ENCODE measurements around the gene TADA2A. TPM values are rescaled to one million over a fixed set of nuclear protein-coding genes. Genes with fewer than 3 reads are reported as not detected.

Gene TADA2A
- total RNA-seq, 1 experiment from 2014 or later: 24.6 TPM

GRCh38 chr17:37521821-37522220, 115.1 kb downstream of the TADA2A start:
- no peak overlapping the region for H3K27ac ChIP-seq (ENCODE audit: low read depth, low read length)
- no peak overlapping the region for H3K4me2 ChIP-seq (ENCODE audit: low read length)
- H3K36me3 ChIP-seq (ENCODE audit: control insufficient read depth in 1 of 2, insufficient read depth in 2 of 2, low read length in 2 of 2): peaks cover 11 to 15% of the 10 kb centered on the region in 2 experiments; a peak in 3 of 4 replicates
- RAD21 ChIA-PET (ENCODE audit: low non-redundant PET in 1 of 2, low total read pairs in 2 of 2, uncharacterized antibody in 2 of 2, unreplicated experiment in 2 of 2): interaction anchor here in 1 of 2 experiments (0.6 kb wide), 1 partner anchor 281 kb away, joined by 3 read pairs; no protein-coding TSS in a partner anchor
- intact Hi-C loops (cut with micrococcal nuclease): no loop called here
- BruUV-seq (replicated peaks): no TSS peak
- H3K4me1 ChIP-seq (ENCODE audit: control insufficient read depth in 1 of 2, insufficient read depth in 2 of 2, low read length in 2 of 2): no peaks in the 10 kb centered on the region
- CTCF ChIA-PET: no interaction called here
- H3K79me2 ChIP-seq (ENCODE audit: insufficient read depth, low read length): no peaks in the 10 kb centered on the region
- ATAC-seq (no peak), DNase-seq (ENCODE audit: low read depth, low spot score) (no peak)
- no peak overlapping the region for H2AFZ ChIP-seq (ENCODE audit: low read depth, low read length, poor library complexity, severe bottlenecking)
- TF ChIP-seq EGR1 (IDR thresholded peaks at IDR 0.05; ENCODE audit: low read depth): no peak
- no peak for TF ChIP-seq ATF3 (IDR thresholded peaks at IDR 0.05)
- no peak for TF ChIP-seq CBX3 (IDR thresholded peaks at IDR 0.05; ENCODE audit: low read depth)
- TF ChIP-seq SRF (IDR thresholded peaks at IDR 0.05; ENCODE audit: low read depth): no peak
- TF ChIP-seq ZNF274 (IDR thresholded peaks at IDR 0.05; ENCODE audit: low read depth, low read length): no peak
- TF ChIP-seq JUND (IDR thresholded peaks at IDR 0.05): no peak
- no peak for TF ChIP-seq ZFX (IDR thresholded peaks at IDR 0.05)
- no peak for TF ChIP-seq FOSL1 (IDR thresholded peaks at IDR 0.05; ENCODE audit: low read depth)
- no peak for TF ChIP-seq SP1 (IDR thresholded peaks at IDR 0.05; ENCODE audit: low read depth)
- no peak for TF ChIP-seq RAD21 (IDR thresholded peaks at IDR 0.05; ENCODE audit: low read depth)
- TF ChIP-seq POLR2A (IDR thresholded peaks at IDR 0.05; ENCODE audit: borderline replicate concordance, extremely low read depth, insufficient read depth, insufficient read length): no peak
- no peak for TF ChIP-seq MAX (IDR thresholded peaks at IDR 0.05)
- TF ChIP-seq TCF7L2 (IDR thresholded peaks at IDR 0.05; ENCODE audit: borderline replicate concordance, extremely low read depth, insufficient read depth, insufficient read length): no peak
- TF ChIP-seq CEBPB (IDR thresholded peaks at IDR 0.05; ENCODE audit: low read depth): no peak
- no peak for TF ChIP-seq ZBTB33 (IDR thresholded peaks at IDR 0.05; ENCODE audit: extremely low read depth, insufficient replicate concordance, low read length)
- H3K9me2 ChIP-seq (ENCODE audit: insufficient read depth): no peaks in the 10 kb centered on the region
- H4K20me1 ChIP-seq (ENCODE audit: insufficient read depth): no peaks in the 10 kb centered on the region; the same call in 1 of the 2 replicates
- H3K9me3 ChIP-seq (ENCODE audit: control insufficient read depth in 1 of 2, insufficient read depth in 1 of 2, low read depth in 1 of 2, low read length in 2 of 2): no peaks in the 10 kb centered on the region
- no peaks in the 10 kb centered on the region for H3K27me3 ChIP-seq (ENCODE audit: insufficient read depth, low read length)
- H3K4me3 ChIP-seq (replicated peaks in 1 of 2; ENCODE audit: low read depth in 1 of 2, low read length in 2 of 2): no peak overlapping the region
- POLR2A ChIA-PET: no interaction called here
- H3K9ac ChIP-seq (ENCODE audit: low read length): no peak overlapping the region
